ENCODE measurements around the gene DNASE1L1.

DNA sequence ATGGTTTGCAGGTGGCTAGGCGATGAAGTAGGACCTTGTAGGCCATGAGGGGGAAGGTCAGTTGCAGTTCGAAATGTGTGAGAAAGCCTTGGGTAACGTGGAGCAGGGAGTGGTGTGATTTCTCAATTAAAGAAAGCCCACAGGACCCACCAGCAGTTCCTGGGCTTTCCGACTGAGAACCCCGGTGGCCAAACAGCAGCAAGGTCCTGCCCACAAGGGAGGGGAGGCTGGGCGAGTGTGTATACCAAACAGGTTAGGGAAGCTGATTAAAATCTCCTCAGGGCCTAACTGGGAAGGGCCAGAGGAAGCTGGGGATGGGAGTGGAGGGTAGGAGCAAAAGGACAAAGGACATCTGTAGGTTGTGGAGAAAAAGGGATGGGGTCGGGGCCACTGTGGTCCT, 21.9 kb upstream of the DNASE1L1 start:
- TF ChIP-seq CTCF (conservative IDR thresholded peaks at IDR 0.05; ENCODE audit: low read length), result no peak
- no peak for TF ChIP-seq EZH2phosphoT487 (IDR thresholded peaks at IDR 0.05; ENCODE audit: borderline replicate concordance)
